Mucosa of descending colon (tissue), 3 donors: ENCODE measurements around the gene ZBTB11. TPM values are rescaled to one million over a fixed set of nuclear protein-coding genes. Genes with fewer than 3 reads are reported as not detected.

Source experiments
- ATAC-seq: fragments of 200-7000 bp; cut with Tn5 transposase; one replicate; pipeline ENCODE4 v1.9.1; 2020; ENCODE audit warnings: mild to moderate bottlenecking, moderate library complexity
- DNase-seq, 3 donors: peaks; one replicate each; pipeline ENCODE4 v3.0.0-alpha.2; 2020
- H3K36me3 ChIP-seq: fragments of 200-600 bp; one replicate; pipeline ENCODE4 v1.8.0; 2021; ENCODE audit warnings: low read depth, mild to moderate bottlenecking
- H3K4me1 ChIP-seq: fragments of 200-600 bp; one replicate; pipeline ENCODE4 v1.8.0; 2021; ENCODE audit warnings: low read depth, mild to moderate bottlenecking
- H3K4me3 ChIP-seq: fragments of 200-600 bp; one replicate; pipeline ENCODE4 v1.8.0; 2021; ENCODE audit warnings: mild to moderate bottlenecking
- H3K9me3 ChIP-seq: fragments of 200-600 bp; one replicate; pipeline ENCODE4 v1.8.0; 2021; ENCODE audit warnings: mild to moderate bottlenecking
- intact Hi-C, 2 donors: fragments of 100-400 bp; cut with DNase I in 1 of 2; cut with micrococcal nuclease in 1 of 2; formaldehyde crosslinking; loops; one replicate each; pipeline versions ENCODE4 v1.11.0 to v1.11.1; 2022; cut with DNase I, micrococcal nuclease
- total RNA-seq, 3 donors: library from RNA; stranded (reverse); fragmentation: NEBNext Ultra II Directional in 2 of 3; extraction: Animal tissue kit (Norgen Biotek cat#: 25700) in 2 of 3; gene quantifications; one replicate each; pipeline versions ENCODE4 v1.2.1 to v1.2.4, GENCODE V29; 2021 to 2023
- TF ChIP-seq, protein P1 (sequence below): fragments of 200-600 bp; IDR thresholded peaks from one replicate; pipeline ENCODE4 v1.8.0; 2022; ENCODE audit warnings: antibody characterized with exemption, mild to moderate bottlenecking
- donor health status: DM: no; HTN: no; CAD: no; lungs with moderate emphysema.
- donor health status: DM: no; HTN: no; CAD: no.
- donor health status: DM: no; HTN: yes; CAD: no.

Gene ZBTB11
- total RNA-seq, 3 donors from 2014 or later: 13.0 to 19.4 (median 13.1) TPM

DNA sequence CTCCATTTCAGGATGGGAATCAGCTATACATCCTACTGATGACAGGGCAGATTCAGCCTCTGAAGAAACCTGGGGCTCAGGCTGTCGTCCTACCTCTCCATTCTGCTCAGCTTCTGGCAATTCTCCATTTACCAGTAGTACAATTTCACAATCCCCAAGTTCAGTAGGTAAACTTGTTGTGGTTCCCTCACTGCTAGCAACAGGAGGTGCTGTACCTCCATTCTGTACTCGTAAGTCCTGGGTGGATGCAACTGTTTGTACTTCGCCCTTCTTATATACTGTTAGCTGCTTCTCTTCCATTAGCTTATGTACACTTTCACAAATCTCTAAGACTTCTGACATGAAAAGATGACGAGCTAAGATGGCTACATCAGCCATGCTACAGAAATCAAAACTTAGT lies 11.6 kb downstream of the ZBTB11 start:
- Histone ChIP-seq H3K36me3 (no peaks in the 10 kb centered on the region), H3K9me3 (no peaks in the 10 kb centered on the region), H3K4me1 (no peaks in the 10 kb centered on the region), H3K4me3 (no peak overlapping the region)
- intact Hi-C loops: no loop called here
- ATAC-seq (no peak), DNase-seq (no peak)
- TF ChIP-seq, protein P1, sequence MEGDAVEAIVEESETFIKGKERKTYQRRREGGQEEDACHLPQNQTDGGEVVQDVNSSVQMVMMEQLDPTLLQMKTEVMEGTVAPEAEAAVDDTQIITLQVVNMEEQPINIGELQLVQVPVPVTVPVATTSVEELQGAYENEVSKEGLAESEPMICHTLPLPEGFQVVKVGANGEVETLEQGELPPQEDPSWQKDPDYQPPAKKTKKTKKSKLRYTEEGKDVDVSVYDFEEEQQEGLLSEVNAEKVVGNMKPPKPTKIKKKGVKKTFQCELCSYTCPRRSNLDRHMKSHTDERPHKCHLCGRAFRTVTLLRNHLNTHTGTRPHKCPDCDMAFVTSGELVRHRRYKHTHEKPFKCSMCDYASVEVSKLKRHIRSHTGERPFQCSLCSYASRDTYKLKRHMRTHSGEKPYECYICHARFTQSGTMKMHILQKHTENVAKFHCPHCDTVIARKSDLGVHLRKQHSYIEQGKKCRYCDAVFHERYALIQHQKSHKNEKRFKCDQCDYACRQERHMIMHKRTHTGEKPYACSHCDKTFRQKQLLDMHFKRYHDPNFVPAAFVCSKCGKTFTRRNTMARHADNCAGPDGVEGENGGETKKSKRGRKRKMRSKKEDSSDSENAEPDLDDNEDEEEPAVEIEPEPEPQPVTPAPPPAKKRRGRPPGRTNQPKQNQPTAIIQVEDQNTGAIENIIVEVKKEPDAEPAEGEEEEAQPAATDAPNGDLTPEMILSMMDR: no peak

DNA sequence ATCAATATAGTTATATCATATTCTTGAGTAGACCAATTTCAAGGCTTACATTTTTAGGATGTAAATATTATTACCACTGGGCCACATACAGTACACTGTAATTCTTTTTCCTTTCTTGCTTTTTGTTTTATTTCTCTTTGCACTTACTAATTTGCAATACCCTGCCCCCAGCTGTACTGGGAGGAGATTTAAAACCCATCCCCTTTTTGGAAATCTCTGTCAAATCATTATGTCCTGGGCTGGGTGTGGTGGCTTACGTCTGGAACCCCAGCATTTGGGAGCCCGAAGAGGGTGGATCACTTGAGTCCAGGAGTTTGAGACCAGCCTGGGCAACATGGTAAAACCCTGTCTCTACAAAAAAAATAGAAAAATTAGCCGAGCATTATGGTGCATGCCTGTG lies 16.2 kb downstream of the ZBTB11 start:
- intact Hi-C loops: no loop called here
- TF ChIP-seq, protein P1: no peak

DNA sequence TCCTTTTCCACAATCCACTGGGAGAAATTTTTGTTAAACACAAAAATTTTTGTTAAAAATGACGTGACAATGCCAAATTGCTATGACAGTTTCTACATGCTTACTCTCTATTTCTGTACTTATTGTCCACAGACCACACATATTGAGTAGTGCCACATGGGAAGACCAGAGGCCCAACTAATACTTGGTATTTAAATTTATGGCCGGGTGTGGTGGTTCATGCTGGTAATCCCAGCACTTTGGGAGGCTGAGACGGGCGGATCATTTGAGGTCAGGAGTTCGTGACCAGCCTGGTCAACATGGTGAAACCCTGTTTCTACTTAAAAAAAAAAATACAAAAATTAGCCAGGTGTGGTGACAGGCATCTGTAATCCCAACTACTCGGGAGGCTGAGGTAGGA lies 20.3 kb downstream of the ZBTB11 start:
- no peak for DNase-seq
- intact Hi-C loops: no loop called here
- no peak overlapping the region for H3K4me3 ChIP-seq
- TF ChIP-seq, protein P1: no peak
- H3K36me3 ChIP-seq: no peaks in the 10 kb centered on the region
- no peaks in the 10 kb centered on the region for H3K9me3 ChIP-seq
- no peak for ATAC-seq
- H3K4me1 ChIP-seq: no peaks in the 10 kb centered on the region

More for the DNA sequence above, 16.2 kb downstream of the ZBTB11 start:
- no peaks in the 10 kb centered on the region for H3K4me1 ChIP-seq
- no peak for ATAC-seq
- H3K4me3 ChIP-seq: no peak overlapping the region
- DNase-seq: no peak
- no peaks in the 10 kb centered on the region for H3K9me3 ChIP-seq
- no peaks in the 10 kb centered on the region for H3K36me3 ChIP-seq

DNA sequence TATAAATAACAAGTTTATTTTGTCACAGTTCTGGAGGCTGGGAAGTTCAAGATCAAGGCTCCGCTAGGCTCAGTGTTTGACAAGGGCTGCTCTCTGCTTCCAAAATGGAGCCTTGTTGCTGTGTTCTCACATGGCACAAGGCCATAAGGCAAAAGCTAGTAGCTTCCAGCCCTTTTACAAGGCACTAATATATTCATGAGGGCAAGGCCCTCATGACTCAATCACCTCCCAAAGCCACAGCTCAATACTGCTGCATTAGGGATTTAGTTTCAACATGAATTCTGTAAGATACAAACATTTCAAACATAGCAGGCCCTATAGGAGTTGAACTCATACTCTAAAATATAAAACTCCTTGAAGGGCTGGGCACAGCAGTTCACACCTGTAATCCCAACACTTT lies 30.2 kb downstream of the ZBTB11 start:
- ATAC-seq: no peak
- DNase-seq: no peak
- H3K4me3 ChIP-seq: no peak overlapping the region
- H3K9me3 ChIP-seq: no peaks in the 10 kb centered on the region
- no peaks in the 10 kb centered on the region for H3K4me1 ChIP-seq
- no peaks in the 10 kb centered on the region for H3K36me3 ChIP-seq
- intact Hi-C loops: no loop called here
- TF ChIP-seq, protein P1: no peak

DNA sequence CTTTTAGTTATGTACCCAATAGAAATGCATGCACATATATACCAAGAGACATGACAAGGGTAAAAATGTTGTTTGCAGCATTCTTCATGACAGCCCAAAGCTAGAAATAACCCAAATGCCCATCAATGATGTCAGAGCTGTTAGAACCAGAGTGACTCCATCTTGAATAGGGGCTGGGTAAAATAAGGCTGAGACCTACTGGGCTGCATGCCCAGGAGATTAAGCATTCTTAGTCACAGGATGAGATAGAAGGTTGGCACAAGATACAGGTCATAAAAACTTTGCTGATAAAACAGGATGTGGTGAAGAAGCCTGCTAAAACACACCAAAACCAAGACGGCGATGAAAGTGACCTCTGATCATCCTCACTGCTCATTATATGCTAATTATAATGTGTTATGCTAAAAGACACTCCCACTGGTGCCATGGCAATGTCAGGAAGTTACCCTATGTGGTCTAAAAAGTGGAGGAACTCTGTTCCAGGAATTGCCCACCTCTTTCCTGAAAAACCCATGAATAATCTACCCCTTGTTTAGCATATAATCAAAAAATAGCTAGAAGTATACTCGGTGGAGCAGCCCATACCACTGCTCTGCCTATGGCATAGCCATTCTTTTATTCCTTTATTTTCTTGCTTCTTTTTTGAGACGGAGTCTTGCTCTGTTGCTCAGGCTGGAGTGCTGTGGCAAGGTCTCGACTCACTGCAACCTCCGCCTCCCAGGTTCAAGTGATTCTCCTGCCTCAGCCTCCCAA lies 32.9 kb downstream of the ZBTB11 start:
- no peaks in the 10 kb centered on the region for H3K4me1 ChIP-seq
- DNase-seq (peak in 1 of 3 donors; percentile 4), ATAC-seq (peak; percentile 39)
- H3K4me3 ChIP-seq: no peak overlapping the region
- no peaks in the 10 kb centered on the region for H3K9me3 ChIP-seq
- intact Hi-C loops: no loop called here
- TF ChIP-seq, protein P1: no peak
- no peaks in the 10 kb centered on the region for H3K36me3 ChIP-seq
